Left lung (tissue), 14 donors: Measurements from ENCODE around the gene NBPF26. TPM values are rescaled to one million over a fixed set of nuclear protein-coding genes. Genes with fewer than 3 reads are reported as not detected.
"Not testable (repeated sequence)": the region's sequence is repeated elsewhere in the genome, so short reads cannot be mapped to it uniquely, and the experiment has no call there.

ENCODE experiments used
- ATAC-seq: fragments of 200-7000 bp; cut with Tn5 transposase; one replicate; pipeline ENCODE4 v1.9.1; 2020; ENCODE audit warnings: moderate library complexity
- DNase-seq, 4 donors: peaks; one replicate each; pipeline ENCODE4 v3.0.0-alpha.2; 2013 to 2020
- H3K27ac ChIP-seq, 2 donors: fragments of 200-600 bp; sonication (generic) in 1 of 2; one replicate each; pipeline versions ENCODE4 v1.5.0 to v1.8.0; 2020 to 2021
- H3K27me3 ChIP-seq, 2 donors: fragments of 200-600 bp; sonication (generic) in 1 of 2; one replicate each; pipeline versions ENCODE4 v1.5.0 to v1.8.0; 2020 to 2021
- H3K36me3 ChIP-seq, 2 donors: fragments of 200-600 bp; sonication (generic) in 1 of 2; one replicate each; pipeline versions ENCODE4 v1.5.0 to v1.8.0; 2020 to 2021
- H3K4me1 ChIP-seq, 2 donors: fragments of 200-600 bp; one replicate each; pipeline ENCODE4 v1.8.0; 2021
- H3K4me3 ChIP-seq, 2 donors: fragments of 200-600 bp; sonication (generic) in 1 of 2; one replicate each; pipeline versions ENCODE4 v1.5.0 to v1.8.0; 2020 to 2021; ENCODE audit warnings: mild to moderate bottlenecking in 1 of 2
- H3K9me3 ChIP-seq, 2 donors: fragments of 200-600 bp; sonication (generic) in 1 of 2; one replicate each; pipeline versions ENCODE4 v1.5.0 to v1.8.0; 2020 to 2021
- intact Hi-C, 2 donors: fragments of 100-400 bp; cut with DNase I; formaldehyde crosslinking; loops; one replicate each; pipeline versions ENCODE4 v1.11.2 to v1.14.2; 2022
- long read RNA-seq, 12 donors: library from polyadenylated mRNA in 2 of 12; unstranded in 2 of 12; transcript quantifications; one replicate each; pipeline ENCODE4 v2.0.0 and lab custom pipeline, GENCODE V29; 2019 to 2026
- polyA plus RNA-seq, 6 donors: library from polyadenylated mRNA; unstranded; fragments of 120-200 nt; gene quantifications; one replicate each; pipeline ENCODE4 v1.2.1, GENCODE V29; 2013; ENCODE audit not compliant: insufficient read length in 6 of 6
- total RNA-seq, 2 donors: library from RNA; stranded (reverse); fragmentation: NEBNext Ultra II Directional; extraction: Animal tissue kit (Norgen Biotek cat#: 25700); gene quantifications; one replicate each; pipeline ENCODE4 v1.2.1, GENCODE V29; 2021
- donor health status: DM: no; HTN: yes; CAD: no.
- donor health status: DM: no; HTN: no; CAD: no.

Gene NBPF26
- total RNA-seq (10 to 100 TPM; 28.1 to 34.0 TPM), polyA plus RNA-seq (10 to 100 TPM in 4 of 6 donors, 1 to 10 TPM in 2; 5.9 to 15.7 (median 14.1) TPM)
- long read RNA-seq, donor 1: 0 reads
- long read RNA-seq, donor 2: 0 reads
- long read RNA-seq, donor 3: 0 reads
- long read RNA-seq, donor 4, partial matches to known transcripts: 0 of 1 reads
- long read RNA-seq, donor 4, other reads (novel, unspliced or antisense): 1 of 1 reads
- long read RNA-seq, donor 5: 0 reads
- long read RNA-seq, donor 6: 0 reads
- long read RNA-seq, donor 7: 0 reads
- long read RNA-seq, donor 8, partial matches to known transcripts: 8 of 8 reads
- long read RNA-seq, donor 8, other reads (novel, unspliced or antisense): 0 of 8 reads
- long read RNA-seq, donor 9: 0 reads
- long read RNA-seq, donor 10, partial matches to known transcripts: 1 of 1 reads
- long read RNA-seq, donor 10, other reads (novel, unspliced or antisense): 0 of 1 reads
- long read RNA-seq, donor 11: 0 reads
- long read RNA-seq, donor 12: 0 reads

- peak within 1 kb of the TSS; percentile 78 for H3K27ac ChIP-seq
These were observed at the start of gene NBPF26 for GRCh38 chr1:120723715-120724402. Gene NBPF26 (plus strand): TSS chr1:120723945.

DNA sequence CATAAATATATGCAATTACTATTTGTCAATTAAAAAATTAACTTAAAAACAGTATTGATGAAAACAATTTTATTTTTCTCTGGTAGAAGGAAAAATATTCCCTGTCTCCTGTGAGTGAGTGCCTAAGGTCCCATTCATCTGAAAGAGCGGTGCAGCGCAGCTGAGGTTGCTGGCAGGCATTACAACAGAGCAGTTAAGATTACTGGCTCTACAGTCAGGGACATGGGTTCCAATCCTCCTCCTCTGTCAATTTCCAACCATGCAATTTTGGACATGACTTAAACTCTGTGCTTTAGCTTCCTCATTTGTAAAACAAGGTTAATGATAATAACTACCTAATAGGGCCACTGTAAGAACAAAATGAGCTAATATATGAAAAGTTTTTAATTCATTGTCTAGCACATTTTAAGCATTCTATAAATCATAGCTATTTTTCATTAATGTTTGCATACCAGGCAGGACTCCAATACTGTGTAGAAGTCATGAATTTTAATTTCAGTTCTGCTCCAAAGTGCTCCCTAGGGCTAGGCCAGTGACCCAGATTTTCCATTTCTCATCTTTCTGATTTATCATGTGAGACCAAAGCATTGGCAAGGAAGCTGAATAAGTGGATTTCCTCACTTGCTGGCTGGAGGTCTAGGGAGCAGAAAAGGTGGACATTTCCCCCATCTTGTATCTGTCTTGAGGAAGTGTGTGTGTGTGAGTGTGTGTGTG, 43.5 kb upstream of the NBPF26 start:
- intact Hi-C loops, DNase-seq, H3K27ac ChIP-seq, H3K4me3 ChIP-seq, H3K36me3 ChIP-seq, H3K27me3 ChIP-seq, H3K9me3 ChIP-seq, H3K4me1 ChIP-seq: not testable (repeated sequence)
- peak; percentile 68 for ATAC-seq

More at GRCh38 chr1:120723715-120724402, at the start of gene NBPF26:
- H3K9me3 ChIP-seq, H3K4me1 ChIP-seq, H3K36me3 ChIP-seq, intact Hi-C loops, H3K27me3 ChIP-seq: not testable (repeated sequence)
- peak; percentile 49 to 95 (median 76) for DNase-seq
- peak; percentile 99 for ATAC-seq
- peak within 1 kb of the TSS; percentile 59 to 61 for H3K4me3 ChIP-seq

DNA sequence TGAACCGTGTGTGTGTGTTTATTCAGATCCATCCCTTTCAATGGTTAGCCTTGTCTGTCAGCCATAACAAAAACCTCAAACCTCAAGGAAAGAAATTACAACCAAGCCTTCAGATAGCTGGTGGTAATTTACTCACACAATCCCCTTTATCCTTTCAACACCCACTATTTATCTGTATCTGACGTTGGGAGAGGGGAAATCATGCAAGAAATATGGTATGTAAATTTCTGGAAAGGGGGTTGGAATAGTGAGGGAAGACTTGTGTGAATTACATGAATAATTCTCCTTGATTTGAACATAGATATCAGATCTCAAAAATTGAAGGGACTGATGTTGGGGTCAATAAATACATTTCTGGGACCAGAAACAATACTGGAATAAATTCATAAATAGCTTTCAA, 42.8 kb upstream of the NBPF26 start:
- intact Hi-C loops, H3K36me3 ChIP-seq, H3K4me1 ChIP-seq, DNase-seq, H3K27me3 ChIP-seq, H3K27ac ChIP-seq, ATAC-seq, H3K9me3 ChIP-seq, H3K4me3 ChIP-seq: not testable (repeated sequence)

GRCh38 chr1:120684397-120684796, 39.3 kb upstream of the NBPF26 start:
- H3K36me3 ChIP-seq, H3K9me3 ChIP-seq, DNase-seq, intact Hi-C loops, H3K27ac ChIP-seq, H3K4me1 ChIP-seq, H3K4me3 ChIP-seq, H3K27me3 ChIP-seq: not testable (repeated sequence)
- ATAC-seq: peak; percentile 89

- DNase-seq, H3K27ac ChIP-seq, H3K36me3 ChIP-seq, H3K4me3 ChIP-seq, ATAC-seq, H3K4me1 ChIP-seq, H3K9me3 ChIP-seq, H3K27me3 ChIP-seq, intact Hi-C loops: not testable (repeated sequence)
These were observed 38.1 kb upstream of the NBPF26 start for GRCh38 chr1:120685622-120686021.

DNA sequence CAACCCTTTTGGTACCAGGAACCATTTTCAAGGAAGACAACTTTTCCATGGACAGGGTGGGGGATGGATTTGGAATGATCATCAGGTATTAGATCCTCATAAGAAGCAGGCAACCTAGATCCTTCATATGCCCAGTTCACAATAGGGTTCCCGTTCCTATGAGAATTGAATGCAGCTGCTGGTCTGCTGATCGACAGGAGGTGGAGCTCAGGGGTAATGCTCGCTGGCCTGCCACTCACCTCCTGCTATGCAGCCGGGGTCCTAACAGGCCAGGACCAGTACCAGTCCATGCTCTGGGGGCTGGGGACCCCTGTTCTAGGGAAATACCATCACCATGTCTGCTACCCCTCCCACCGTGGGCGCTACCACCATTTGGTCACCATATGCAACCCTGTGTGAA, 36.5 kb upstream of the NBPF26 start:
- H3K27me3 ChIP-seq, H3K9me3 ChIP-seq, H3K4me1 ChIP-seq, H3K4me3 ChIP-seq, ATAC-seq, H3K36me3 ChIP-seq, DNase-seq, intact Hi-C loops, H3K27ac ChIP-seq: not testable (repeated sequence)

GRCh38 chr1:120700807-120701562, 22.8 kb upstream of the NBPF26 start:
- intact Hi-C loops, H3K4me3 ChIP-seq, H3K27me3 ChIP-seq, H3K27ac ChIP-seq, H3K4me1 ChIP-seq, H3K36me3 ChIP-seq, H3K9me3 ChIP-seq: not testable (repeated sequence)
- peak in 1 of 4 donors; percentile 27 for DNase-seq
- peak; percentile 60 for ATAC-seq

DNA sequence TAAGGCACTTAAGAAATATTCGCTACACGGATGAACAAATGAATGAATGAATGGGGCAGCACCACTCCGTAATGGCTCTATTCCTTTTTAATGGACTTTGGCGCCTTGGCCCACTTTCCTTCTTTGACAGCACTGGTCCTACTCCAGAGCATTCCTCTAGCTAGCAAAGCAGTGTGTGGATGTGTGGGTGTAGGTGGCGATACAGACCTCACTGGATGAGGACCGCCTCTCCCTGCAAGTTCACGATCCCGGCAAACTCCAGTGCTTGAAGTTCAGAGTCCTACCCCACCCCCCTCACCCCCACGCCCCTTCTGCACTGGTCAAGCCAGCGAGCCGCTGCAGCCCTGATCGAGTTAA, 409 bp upstream of the NBPF26 start:
- ATAC-seq: peak; percentile 81
- H3K4me1 ChIP-seq, H3K27ac ChIP-seq, intact Hi-C loops, H3K27me3 ChIP-seq, H3K9me3 ChIP-seq, DNase-seq, H3K36me3 ChIP-seq: not testable (repeated sequence)
- peak overlapping the region in 1 of 2 donors; percentile 61 for H3K4me3 ChIP-seq

DNA sequence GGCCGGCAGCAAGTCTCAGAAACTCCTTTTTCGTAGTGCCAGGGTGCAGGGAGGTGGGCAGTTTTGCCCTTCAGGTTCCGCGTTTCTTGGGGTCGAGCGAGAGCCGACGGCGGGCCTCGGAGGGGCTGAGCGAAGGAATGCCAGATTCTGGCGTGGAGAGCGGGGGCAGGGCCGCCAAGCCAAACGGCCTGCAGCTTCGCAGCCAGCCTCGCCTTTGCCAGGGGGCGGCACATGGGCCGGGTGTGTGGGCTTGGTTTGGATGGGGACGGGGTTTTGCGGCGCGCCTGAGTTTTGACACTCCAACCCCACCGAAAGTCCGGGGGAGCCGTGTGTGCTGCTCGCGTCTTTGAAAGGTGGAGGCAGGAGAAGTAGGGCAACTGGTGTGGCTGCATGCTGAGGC, 762 bp downstream of the NBPF26 start:
- ATAC-seq, H3K4me1 ChIP-seq, H3K36me3 ChIP-seq, H3K27me3 ChIP-seq, H3K9me3 ChIP-seq, intact Hi-C loops: not testable (repeated sequence)
- DNase-seq: peak in 1 of 4 donors; percentile 59
- Histone ChIP-seq H3K4me3 (peak overlapping the region; percentile 59 to 61), H3K27ac (peak overlapping the region; percentile 78)

DNA sequence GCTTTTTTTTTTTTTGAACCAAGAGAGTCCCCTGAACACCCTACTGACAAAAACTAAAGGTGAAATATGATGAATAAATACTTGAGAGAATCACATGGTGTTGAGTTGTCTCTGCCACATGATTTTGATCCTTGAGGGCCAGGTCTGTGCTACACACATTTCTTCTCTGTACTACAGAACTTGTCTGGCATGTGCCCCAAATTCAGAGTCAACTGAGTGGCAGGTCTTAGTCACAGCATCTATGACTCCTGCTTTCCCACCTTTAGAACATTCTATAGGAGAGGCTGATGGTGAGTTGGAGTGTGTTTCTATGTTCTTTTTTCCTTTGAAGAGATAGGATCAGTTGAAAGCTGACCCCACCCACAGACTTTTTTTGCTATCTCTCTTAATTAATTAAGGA, 5.1 kb downstream of the NBPF26 start:
- intact Hi-C loops, H3K36me3 ChIP-seq, H3K4me3 ChIP-seq, DNase-seq, H3K9me3 ChIP-seq, H3K27me3 ChIP-seq, H3K4me1 ChIP-seq, ATAC-seq, H3K27ac ChIP-seq: not testable (repeated sequence)

- DNase-seq, intact Hi-C loops, ATAC-seq, H3K4me3 ChIP-seq, H3K9me3 ChIP-seq, H3K27me3 ChIP-seq, H3K4me1 ChIP-seq, H3K27ac ChIP-seq, H3K36me3 ChIP-seq: not testable (repeated sequence)
These were observed 45.3 kb downstream of the NBPF26 start for GRCh38 chr1:120769090-120769489.

DNA sequence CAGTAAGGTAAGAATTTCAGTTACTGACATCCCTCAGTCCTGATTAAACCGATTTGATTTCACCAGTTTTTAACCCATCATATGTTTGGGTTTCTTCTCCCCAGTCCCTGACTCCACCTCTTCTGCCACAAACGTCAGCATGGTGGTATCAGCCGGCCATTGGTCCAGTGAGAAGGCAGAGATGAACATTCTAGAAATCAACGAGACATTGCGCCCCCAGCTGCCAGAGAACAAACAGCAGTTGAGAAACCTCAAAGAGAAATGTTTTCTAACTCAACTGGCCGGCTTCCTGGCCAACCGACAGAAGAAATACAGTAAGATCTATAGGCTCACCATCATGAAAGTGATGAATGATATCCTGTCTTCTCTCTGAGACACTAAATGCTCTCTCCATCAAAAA, 81.7 kb downstream of the NBPF26 start:
- H3K4me3 ChIP-seq, H3K36me3 ChIP-seq, H3K27ac ChIP-seq, intact Hi-C loops, H3K9me3 ChIP-seq, ATAC-seq, H3K27me3 ChIP-seq, H3K4me1 ChIP-seq: not testable (repeated sequence)
- peak in 2 of 4 donors; percentile 22 to 29 for DNase-seq
